GM19023 (cell line): ENCODE measurements around the gene DNAH8.

Experiments used
- ATAC-seq: cut with Tn5 transposase; IDR thresholded peaks from one replicate; pipeline ENCODE4 v1.9.1; 2021; ENCODE audit warnings: mild to moderate bottlenecking, moderate library complexity; ENCODE audit not compliant: unreplicated experiment

Gene DNAH8

GRCh38 chr6:38944655-38945279 lies 229.7 kb downstream of the DNAH8 start:
- no peak for ATAC-seq

- ATAC-seq, result no peak
Measured at GRCh38 chr6:38955861-38956260, 240.8 kb downstream of the DNAH8 start.

- ATAC-seq, result no peak
Measured at GRCh38 chr6:38957426-38957825, 242.3 kb downstream of the DNAH8 start.

DNA sequence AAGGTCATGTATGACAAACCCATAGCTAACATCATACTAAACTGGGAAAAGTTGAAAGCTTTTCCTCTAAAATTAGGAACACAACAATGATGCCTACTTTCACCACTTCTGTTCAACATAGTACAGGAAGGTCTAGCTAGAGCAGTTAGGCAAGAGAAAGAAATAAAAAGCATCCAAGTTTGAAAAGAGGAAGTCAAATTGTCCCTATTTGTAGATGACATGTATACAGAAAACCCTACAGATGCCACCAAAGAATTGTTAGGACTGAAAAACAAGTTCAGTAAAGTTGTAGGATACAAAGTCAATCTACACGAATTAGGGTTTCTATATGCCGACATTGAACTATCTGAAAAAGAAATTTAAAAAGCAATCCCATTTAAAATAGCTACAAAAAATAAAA lies 244.0 kb downstream of the DNAH8 start:
- ATAC-seq, result no peak

- ATAC-seq, result no peak
Measured at GRCh38 chr6:38968702-38969149, 253.6 kb downstream of the DNAH8 start.

GRCh38 chr6:38973178-38974057 lies 258.3 kb downstream of the DNAH8 start:
- no peak for ATAC-seq

DNA sequence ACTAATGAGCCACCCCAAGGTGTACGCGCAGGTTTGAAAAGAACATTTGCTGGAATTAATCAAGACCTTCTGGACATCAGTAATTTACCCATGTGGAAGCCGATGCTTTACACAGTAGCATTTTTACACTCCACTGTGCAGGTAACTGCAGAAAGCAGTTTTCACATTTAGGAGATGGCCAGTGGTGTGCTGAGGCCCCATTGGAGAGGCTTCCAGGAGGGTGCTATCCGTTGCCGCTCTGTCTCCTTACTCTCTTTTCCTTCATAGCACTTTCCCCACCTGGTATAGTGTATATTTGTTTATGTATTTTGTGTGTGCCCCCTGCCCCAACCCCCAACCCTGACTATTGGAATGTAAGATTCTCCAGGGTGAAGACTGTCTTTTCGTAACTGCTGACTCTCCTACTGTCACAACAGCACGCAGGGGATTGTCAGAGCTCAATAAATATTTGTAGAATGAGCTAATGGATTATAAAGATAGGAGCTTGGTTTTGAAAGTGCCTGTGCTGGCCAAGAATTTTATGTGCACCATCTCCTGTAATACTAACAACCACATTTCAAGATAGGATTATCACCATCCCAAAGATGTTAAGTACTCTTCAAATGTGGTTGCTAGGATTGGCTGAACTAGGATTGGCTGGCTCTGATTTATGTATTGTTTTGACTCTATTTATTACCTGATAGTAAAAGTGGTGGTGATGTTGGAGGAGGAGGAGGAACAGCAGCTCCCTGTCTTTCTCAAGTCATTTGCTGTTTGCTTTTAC lies 259.5 kb downstream of the DNAH8 start:
- no peak for ATAC-seq

DNA sequence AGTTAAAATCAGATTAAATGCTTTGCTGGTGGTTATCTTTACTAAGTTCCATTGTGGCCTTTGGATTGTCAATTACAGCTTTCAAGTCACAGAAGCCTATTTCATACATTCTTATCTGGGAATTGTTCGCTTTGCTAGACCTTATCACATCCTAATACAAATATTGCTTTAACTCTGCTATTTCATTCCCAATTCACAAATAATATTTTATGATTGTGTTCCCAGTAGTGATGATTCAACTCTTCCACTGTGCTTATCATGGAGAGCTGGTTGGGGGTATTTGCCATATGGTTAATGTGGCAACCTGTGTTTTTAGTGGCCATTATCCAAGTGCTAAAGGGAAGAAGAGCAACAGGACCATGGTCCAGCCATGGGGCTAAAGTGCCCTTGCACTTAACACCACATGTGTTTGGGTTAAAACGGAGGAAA lies 260.5 kb downstream of the DNAH8 start:
- no peak for ATAC-seq

GRCh38 chr6:38976051-38976450 lies 260.9 kb downstream of the DNAH8 start:
- ATAC-seq, result no peak

GRCh38 chr6:38976801-38977500 lies 261.8 kb downstream of the DNAH8 start:
- ATAC-seq, result no peak

- no peak for ATAC-seq
Measured at GRCh38 chr6:38978139-38978704, 263.1 kb downstream of the DNAH8 start.

- ATAC-seq, result no peak
Measured at GRCh38 chr6:38982470-38982869, 267.4 kb downstream of the DNAH8 start.

DNA sequence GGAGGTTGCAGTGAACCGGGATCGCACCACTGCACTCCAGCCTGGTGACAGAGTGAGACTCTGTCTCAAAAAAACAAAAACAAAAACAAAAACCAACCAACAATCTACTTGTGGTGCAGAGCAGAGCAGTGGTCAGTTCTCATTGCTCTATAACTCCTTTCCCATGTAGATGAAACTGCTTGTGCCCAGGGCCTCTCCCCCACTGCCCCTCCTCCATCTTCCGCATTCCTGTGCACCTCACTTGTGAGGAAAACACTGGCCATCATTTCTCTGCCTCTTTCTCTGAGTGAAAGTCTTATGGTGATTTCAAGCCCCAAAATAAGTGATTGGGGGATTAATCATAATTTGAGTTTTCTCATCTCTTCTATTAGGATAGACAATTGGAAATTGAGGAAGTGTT lies 269.6 kb downstream of the DNAH8 start:
- ATAC-seq, result no peak

GRCh38 chr6:38985839-38986238 lies 270.7 kb downstream of the DNAH8 start:
- ATAC-seq, result no peak

- no peak for ATAC-seq
Measured at GRCh38 chr6:38987503-38987902, 272.4 kb downstream of the DNAH8 start.

DNA sequence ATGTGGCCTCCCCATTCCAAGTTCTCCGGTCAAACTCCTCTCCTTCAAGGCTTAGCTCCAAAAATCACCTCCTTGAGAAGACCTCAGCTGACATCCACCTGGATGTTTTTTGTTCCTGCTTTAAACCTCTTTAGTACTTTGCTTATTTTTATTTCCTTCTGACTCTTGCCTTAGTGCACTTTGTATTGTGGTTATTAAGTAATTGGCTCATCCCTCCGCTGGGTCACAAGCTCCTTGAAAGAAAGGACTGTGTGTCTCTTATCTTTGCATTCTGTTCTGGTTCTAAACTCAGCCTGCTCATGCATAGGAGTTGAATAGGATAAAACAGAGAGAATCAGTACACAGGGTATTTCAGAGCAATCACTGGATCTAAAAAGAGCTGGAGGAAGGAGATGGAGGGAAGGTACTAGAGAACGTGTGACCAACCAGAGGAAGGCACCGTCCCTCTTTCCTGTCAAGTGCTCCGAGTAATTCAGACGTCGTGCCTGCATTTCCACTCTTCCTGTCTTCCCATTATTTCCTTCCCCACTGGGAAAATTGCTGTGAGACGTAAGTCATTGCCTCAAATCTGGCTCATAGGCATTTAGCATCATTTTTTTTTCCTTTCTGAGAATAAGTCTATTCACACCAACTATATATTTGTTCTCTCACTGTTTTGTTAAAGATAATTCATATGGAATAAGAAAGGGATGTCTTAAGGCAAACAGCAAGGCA lies 273.8 kb downstream of the DNAH8 start:
- ATAC-seq, result no peak

DNA sequence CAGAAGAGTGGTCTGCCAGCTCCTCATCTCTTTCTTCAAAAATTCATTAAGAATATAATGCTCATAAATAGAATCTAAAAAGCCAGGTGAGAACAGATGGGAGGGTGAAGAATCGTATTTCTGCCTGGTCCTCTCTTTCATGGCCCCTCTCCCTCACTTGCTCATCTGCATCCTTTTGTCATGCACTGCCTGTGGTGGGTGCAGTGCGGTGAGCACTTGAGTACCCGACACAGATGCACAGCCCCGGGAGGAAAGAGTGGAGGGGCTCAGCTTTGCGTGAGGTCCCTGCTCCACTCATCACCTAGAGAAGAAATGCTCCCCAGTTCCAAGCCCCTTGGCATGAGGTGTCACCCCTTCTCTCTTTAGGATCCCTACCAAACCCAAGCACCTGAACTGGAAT lies 275.4 kb downstream of the DNAH8 start:
- ATAC-seq, result no peak

- ATAC-seq, result no peak
Measured at GRCh38 chr6:38996676-38997075, 281.6 kb downstream of the DNAH8 start.

GRCh38 chr6:38997128-38997761 lies 282.1 kb downstream of the DNAH8 start:
- ATAC-seq, result no peak
